GM19240 (cell line): ENCODE results near the gene CDH1.

Source experiments
- DNase-seq: peaks from one replicate; pipeline ENCODE4 v3.0.0; 2011; ENCODE audit warnings: low spot score; ENCODE audit not compliant: insufficient read length

The CDH1 gene

DNA sequence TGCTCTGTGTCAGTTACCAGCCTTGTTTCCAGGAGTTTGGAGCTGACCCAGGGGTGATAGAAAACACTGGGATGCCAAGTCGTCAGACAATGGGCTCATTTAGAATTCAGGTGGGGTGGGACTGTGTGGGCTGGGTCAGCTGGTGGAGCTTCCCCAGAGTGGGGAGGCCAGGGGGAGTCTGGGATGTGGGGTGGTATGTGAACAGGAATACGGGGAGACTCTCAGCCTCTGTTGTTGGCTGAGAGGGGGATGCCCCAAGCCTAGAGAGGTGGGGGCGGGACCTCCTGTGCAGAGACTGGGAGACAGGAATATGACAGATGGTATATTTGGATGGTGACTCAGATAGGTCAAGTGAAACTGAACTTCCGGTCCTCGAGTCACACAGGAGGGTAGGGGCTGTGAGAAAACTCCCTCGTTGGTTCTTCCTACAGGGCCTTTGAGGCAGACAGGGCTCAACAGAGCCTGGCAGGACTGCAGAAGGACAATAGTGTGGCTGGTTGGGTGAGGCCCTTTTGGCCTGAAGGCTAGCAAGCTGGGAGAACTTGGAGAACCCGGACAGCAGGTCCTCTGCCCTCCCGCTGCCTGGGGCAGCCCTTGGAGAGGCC lies 23.7 kb downstream of the CDH1 start:
- DNase-seq, result peak; percentile 48

DNA sequence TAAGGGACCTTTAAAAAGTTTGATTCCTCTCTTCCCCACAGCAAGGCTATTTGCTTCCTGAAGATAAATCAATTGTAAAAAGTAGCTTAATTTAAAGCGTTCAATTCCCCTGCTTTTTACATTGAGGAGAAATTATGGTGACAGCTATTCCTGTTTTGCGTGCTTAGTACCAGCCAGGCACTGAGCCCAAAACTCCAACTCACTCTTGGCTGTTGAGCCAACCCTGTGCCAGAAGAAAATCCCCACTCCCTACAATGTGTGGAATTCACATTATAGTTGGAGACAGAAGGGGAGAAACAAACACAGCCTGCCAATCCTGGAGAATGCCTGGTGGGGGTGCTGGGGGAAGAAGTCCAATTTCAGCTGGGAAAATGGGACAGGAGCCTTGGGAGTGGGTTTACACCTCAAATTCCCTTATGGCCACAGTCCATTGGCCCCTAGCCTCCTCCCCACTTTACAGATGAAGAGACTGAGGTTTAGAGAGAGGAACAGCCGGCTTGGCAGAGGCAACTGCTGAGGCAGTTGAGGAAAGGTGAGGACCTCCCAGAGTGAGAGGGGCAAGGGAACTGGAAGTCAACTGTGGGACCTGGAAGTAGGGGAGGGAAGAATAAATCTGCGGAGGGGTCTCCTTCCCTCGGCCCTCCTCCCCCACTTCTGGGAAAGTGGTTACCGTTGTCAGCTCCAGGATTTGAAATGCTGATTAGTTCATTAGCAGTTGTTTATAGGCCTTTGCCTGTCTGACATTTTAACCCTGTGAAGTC lies 26.1 kb downstream of the CDH1 start:
- DNase-seq, result no peak

- no peak for DNase-seq
Measured at GRCh38 chr16:68764862-68765261, 27.8 kb downstream of the CDH1 start.

DNA sequence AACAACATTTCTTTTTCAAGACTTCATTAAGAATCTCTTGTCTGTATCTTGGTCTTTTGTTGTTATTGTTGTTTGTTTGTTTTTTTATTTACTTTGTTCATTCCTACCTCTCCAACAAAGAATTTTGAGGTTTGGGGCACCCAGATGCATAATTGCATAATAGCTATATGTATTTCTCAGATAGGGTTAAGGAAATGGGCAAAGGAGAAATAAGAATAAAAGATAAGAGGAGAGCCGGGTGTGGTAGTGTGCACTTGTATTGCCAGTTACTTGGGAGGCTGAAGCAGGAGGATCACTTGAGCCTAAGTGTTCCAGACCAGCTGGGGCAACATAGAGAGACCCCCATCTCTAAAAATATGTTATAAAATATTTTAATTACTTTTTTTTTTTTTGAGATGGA lies 30.5 kb downstream of the CDH1 start:
- no peak for DNase-seq

DNA sequence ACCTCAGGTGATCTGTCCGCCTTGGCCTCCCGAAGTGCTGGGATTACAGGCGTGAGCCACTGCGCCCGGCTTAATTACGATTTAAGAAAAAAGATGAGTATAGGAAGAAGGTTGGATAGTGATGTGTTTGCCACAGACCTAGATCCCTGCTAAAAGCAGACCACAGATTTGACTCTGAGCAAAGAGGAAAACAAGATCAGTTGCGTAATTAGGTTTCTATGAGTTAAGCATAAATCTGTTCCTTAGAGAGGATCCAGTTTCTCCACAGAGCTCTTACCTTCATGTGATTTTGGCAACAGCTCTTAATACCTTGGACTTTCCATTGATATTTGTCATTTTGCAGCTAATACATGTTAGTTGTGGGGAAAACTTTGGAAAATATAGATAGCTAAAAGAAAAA lies 31.1 kb downstream of the CDH1 start:
- no peak for DNase-seq

DNA sequence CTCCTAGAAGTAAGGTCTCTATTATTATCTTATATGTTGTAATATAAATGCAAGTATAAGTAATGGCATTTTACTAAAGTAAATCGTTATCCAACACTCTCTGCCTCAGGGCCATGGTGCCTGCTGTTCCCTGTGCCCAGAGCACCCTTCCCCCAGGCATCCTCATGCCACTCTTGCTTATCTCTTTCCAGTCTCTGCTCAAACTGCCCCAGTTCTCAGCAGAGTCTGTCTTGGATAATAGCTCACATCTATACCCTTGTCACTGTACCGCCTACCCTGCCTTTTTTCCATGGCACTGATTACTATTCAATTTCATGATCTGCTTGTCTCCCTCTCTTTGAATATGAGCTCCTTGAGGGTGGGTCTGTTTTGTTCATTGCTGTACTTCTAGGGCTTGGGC lies 31.7 kb downstream of the CDH1 start:
- no peak for DNase-seq

DNA sequence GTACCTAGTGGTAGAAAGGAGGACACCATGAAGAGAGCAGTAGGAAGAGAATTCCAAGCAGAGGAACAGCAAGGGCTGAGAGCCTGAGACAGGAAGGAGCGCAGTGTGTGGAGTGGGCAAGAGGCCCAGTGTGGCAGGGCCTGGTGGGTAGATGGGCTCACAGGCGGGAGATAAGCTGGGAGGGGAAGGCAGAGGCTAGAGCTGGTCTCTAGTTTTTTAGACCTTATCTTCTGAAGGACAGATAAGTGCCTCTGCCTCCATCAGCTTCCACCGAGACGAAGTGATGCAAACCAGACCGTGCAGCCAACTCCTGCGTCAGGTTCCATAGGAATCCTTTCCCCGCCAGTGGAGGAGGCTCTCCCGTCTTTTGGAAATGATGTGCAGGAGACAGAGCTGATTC lies 33.6 kb downstream of the CDH1 start:
- no peak for DNase-seq

GRCh38 chr16:68772030-68772681 lies 35.1 kb downstream of the CDH1 start:
- no peak for DNase-seq

DNA sequence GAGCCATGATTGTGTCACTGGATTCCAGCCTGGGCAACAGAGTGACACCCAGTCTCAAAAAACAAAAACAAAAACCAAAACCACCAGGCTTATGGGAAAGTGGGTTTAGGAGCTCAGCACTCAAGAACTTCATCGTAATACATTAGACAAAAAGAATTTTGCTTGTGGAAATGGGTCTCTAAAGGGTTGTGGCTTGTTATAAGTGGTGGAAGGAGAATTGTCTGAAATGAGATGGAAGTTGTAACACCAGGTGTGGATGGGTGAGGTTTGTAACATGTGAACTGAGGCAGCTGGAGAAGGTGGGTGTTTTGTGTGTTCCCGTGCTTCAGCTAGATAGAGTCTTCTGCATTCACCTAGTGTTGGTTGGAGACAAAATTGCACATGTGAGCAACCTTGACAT lies 35.8 kb downstream of the CDH1 start:
- no peak for DNase-seq

DNA sequence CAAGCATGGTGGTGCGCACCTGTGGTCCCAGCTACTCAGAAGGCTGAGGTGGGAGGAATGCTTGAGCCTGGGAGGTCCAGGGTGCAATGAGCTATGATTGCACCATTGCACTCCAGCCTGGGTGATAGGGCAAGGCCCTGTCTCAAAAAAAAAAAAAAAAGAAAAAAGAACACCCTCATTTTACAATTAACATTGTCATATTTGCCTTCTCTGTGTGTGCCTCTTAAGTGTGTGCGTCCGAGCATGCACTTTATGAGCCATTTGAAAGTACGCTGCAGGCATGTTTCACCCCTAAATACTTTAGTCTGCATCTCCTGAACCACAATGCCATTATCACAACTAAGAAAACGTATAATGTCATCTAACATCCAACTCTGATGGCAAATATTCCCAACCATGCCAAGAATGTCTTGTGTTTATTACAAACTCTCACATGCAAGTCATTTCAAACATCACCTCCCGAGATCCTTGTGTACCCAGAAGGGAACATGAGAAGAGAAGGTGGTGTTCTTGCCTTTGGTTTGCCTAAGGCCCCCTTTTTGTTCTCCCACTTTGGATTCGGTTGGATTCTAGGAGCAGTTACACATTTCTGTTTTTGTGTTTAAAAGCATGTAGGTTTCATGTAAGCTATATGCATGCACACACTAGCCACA lies 38.0 kb downstream of the CDH1 start:
- no peak for DNase-seq

DNA sequence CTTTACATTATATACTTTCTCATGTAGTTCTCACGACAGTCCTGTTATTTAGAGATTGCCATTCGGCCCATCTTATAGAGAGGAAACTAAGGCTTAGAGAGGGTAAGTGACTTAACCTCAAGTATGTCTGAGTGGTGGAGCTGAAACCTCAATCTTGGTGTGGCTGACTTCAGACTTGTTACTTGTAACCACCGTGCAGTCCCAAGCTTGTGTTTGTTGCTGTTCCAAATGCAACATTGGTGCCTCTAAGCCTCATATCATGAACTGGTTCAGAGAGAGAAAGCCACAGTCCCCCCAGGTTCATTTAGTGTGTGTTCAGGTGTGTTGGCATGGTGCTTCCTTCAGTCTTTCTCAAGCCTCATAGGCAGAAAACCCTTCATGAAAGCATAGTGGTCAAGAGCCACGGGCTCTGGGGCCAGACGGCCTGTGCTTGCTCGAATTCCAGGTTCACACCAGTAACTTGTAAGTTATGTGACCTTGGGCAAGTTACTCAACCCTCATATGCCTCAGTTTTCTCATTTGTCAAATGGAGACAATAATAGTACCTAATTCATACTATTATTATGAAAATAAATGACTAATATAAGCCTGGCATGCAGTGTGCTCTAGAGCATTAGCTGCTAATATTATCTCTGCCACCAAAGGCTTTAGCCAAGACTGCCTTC lies 39.9 kb downstream of the CDH1 start:
- no peak for DNase-seq

- DNase-seq, result no peak
Measured at GRCh38 chr16:68778551-68779231, 41.6 kb downstream of the CDH1 start.

- no peak for DNase-seq
Measured at GRCh38 chr16:68779891-68780290, 42.8 kb downstream of the CDH1 start.

GRCh38 chr16:68781784-68782183 lies 44.7 kb downstream of the CDH1 start:
- no peak for DNase-seq

GRCh38 chr16:68782198-68783174 lies 45.4 kb downstream of the CDH1 start:
- DNase-seq, result no peak

GRCh38 chr16:68784226-68784625 lies 47.1 kb downstream of the CDH1 start:
- no peak for DNase-seq

- no peak for DNase-seq
Measured at GRCh38 chr16:68784721-68785120, 47.6 kb downstream of the CDH1 start.

DNA sequence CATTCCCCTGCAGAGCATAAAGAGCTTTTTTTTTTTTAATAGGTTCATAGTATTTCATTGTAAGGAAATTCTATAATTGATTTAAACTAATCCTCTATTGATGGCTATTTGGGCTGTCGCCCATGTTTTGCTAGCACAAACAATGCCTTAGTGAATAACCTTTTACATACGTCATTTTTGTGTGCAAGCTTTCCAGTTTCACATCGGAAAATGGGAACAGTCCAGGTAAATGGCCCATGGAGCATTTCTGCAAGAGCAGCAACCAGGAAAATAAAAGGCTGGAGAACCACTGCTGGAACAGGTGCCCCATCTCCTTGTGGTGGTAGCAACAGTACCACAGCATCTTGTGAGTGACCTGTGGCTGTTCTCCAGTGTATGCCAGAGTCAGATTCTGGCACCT lies 48.6 kb downstream of the CDH1 start:
- no peak for DNase-seq

DNA sequence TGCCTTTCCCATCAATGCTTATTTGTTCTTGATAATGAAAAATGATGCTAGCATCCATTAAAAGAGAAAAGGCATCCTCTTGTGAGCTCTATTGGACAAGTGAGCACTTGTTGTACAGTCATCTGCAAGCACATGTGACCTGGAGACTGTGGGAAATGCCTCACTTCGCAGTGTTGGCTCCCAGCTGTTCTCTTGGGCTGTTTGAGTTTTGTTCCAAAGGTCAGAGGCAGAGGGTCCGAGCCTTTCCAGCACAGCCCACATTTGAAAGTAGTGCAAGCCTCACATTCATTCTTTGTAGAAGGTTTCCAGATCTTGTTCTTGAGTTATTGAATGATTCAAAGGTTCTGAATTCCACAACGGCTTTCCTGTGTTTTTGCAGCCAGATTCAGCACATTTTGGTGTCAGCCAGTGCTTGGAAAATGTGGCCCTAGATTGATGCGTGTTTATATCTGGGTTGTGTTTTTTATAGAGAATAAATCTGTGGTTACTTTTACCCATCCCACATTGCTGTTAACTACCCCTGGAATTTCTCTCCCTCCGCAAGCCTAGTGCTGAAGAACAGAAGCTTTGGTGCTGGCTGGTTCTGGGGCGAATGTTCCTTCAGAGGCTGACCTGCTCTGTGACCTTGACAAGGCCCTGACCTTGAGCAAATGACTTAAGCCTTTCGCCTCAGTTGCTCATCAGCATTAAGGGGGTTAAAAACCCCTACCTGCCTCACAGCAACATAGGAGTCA lies 49.8 kb downstream of the CDH1 start:
- DNase-seq, result no peak
